Thoracic aorta (tissue), 2 donors: Measurements from ENCODE around the gene ROPN1L. TPM values are rescaled to one million over a fixed set of nuclear protein-coding genes. Genes with fewer than 3 reads are reported as not detected.

Source experiments
- ATAC-seq: fragments of 150-250 bp; one replicate; pipeline ENCODE4 v1.8.0; 2017; ENCODE audit warnings: low read depth; ENCODE audit not compliant: insufficient number of reproducible peaks, low FRiP score
- DNase-seq: peaks from one replicate; pipeline ENCODE4 v3.0.0-alpha.2; 2020; ENCODE audit warnings: low spot score
- H3K27ac ChIP-seq, 2 donors: fragments of 200-600 bp; sonication (generic); 1 replicate in 1 of 2; 2 replicates in 1 of 2; pipeline ENCODE4 v1.5.1; 2016; ENCODE audit warnings: mild to moderate bottlenecking in 2 of 2, moderate library complexity in 2 of 2
- H3K27me3 ChIP-seq: fragments of 200-600 bp; sonication (generic); replicated peaks from 2 replicates; pipeline ENCODE4 v1.6.0; 2016; ENCODE audit warnings: mild to moderate bottlenecking; ENCODE audit not compliant: insufficient read depth
- H3K36me3 ChIP-seq: fragments of 200-600 bp; sonication (generic); one replicate; pipeline ENCODE4 v1.5.1; 2016
- H3K4me1 ChIP-seq, 2 donors: fragments of 200-600 bp; sonication (generic); 1 replicate in 1 of 2; 2 replicates in 1 of 2; pipeline versions ENCODE4 v1.5.1 to v1.6.0; 2016; ENCODE audit warnings: low read depth in 2 of 2, mild to moderate bottlenecking in 1 of 2; ENCODE audit not compliant: control insufficient read depth in 1 of 2
- H3K4me3 ChIP-seq: fragments of 200-600 bp; sonication (generic); 2 replicates; pipeline ENCODE4 v1.5.1; 2016; ENCODE audit warnings: mild to moderate bottlenecking
- H3K9me3 ChIP-seq: fragments of 200-600 bp; sonication (generic); 2 replicates; pipeline ENCODE4 v1.5.1; 2016
- total RNA-seq, 2 donors: library from RNA; depleted of rRNA; stranded (reverse); fragments of >200 nt; gene quantifications; one replicate each; pipeline versions ENCODE4 v1.1.0 to v1.2.3, GENCODE V29; 2016
- TF ChIP-seq, protein P1 (sequence below): fragments of 200-600 bp; sonication (generic); IDR thresholded peaks from one replicate; pipeline ENCODE4 v1.5.1; 2019; ENCODE audit warnings: antibody characterized with exemption

Gene ROPN1L
- total RNA-seq, 2 donors from 2014 or later = not detected

- DNase-seq (no peak), ATAC-seq (no peak)
- TF ChIP-seq, protein P1, sequence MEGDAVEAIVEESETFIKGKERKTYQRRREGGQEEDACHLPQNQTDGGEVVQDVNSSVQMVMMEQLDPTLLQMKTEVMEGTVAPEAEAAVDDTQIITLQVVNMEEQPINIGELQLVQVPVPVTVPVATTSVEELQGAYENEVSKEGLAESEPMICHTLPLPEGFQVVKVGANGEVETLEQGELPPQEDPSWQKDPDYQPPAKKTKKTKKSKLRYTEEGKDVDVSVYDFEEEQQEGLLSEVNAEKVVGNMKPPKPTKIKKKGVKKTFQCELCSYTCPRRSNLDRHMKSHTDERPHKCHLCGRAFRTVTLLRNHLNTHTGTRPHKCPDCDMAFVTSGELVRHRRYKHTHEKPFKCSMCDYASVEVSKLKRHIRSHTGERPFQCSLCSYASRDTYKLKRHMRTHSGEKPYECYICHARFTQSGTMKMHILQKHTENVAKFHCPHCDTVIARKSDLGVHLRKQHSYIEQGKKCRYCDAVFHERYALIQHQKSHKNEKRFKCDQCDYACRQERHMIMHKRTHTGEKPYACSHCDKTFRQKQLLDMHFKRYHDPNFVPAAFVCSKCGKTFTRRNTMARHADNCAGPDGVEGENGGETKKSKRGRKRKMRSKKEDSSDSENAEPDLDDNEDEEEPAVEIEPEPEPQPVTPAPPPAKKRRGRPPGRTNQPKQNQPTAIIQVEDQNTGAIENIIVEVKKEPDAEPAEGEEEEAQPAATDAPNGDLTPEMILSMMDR = no peak
- H3K27me3 ChIP-seq = no peaks in the 10 kb centered on the region
- H3K9me3 ChIP-seq = peaks cover 4% of the 10 kb centered on the region
- no peaks in the 10 kb centered on the region for H3K36me3 ChIP-seq
- no peak overlapping the region for H3K27ac ChIP-seq
- no peak overlapping the region for H3K4me3 ChIP-seq
- H3K4me1 ChIP-seq = no peaks in the 10 kb centered on the region
Observed at GRCh38 chr5:10498350-10498749, 56.7 kb downstream of the ROPN1L start.

DNA sequence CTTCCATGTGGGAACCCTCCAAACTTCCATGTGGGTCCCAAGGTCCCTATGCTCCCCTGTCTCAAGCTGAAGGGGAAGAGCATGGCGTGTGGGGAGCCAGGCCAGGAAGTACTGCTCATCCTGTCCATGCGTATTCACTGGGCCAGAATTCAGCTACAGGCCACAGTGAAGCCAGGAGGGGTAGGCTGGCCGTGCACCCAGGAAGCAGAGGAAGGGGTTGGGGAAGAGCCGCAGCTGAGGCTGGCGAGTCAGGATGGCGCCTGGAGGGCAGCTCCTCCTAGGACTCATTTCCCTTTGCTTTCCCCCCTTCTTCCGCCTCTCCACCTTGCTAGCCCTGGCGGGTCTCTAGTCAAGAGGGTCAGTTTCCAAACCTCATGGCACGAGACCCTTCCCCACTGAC, 57.4 kb downstream of the ROPN1L start:
- no peak for DNase-seq

DNA sequence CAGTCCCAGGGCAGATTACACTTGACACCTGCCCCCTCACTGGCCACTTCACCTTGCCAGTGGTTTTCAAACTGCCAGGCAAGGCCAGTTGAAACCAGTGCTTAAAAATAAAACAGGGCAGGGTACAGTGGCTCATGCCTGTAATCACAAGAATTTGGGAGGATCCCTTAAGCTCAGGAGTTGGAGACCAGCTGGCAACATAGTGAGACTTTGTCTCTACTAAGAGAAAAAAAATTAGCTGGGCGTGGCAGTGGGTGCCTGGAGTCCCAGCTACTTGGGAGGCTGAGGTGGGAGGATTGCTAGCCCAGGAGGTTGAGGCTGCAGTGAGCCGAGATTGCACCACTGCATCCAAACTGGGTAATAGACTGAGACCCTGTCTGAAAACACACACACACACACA, 58.1 kb downstream of the ROPN1L start:
- TF ChIP-seq, protein P1 = no peak
- no peak overlapping the region for H3K27ac ChIP-seq
- ATAC-seq (no peak), DNase-seq (no peak)
- no peaks in the 10 kb centered on the region for H3K4me1 ChIP-seq
- no peaks in the 10 kb centered on the region for H3K27me3 ChIP-seq
- no peaks in the 10 kb centered on the region for H3K36me3 ChIP-seq
- peaks cover 3% of the 10 kb centered on the region for H3K9me3 ChIP-seq
- no peak overlapping the region for H3K4me3 ChIP-seq

More for the DNA sequence above, 57.4 kb downstream of the ROPN1L start:
- no peak overlapping the region for H3K27ac ChIP-seq
- no peaks in the 10 kb centered on the region for H3K27me3 ChIP-seq
- peaks cover 4% of the 10 kb centered on the region for H3K9me3 ChIP-seq
- ATAC-seq = no peak
- H3K4me1 ChIP-seq = no peaks in the 10 kb centered on the region
- H3K36me3 ChIP-seq = no peaks in the 10 kb centered on the region
- TF ChIP-seq, protein P1 = no peak
- H3K4me3 ChIP-seq = no peak overlapping the region

GRCh38 chr5:10500669-10501068, 59.0 kb downstream of the ROPN1L start:
- Histone ChIP-seq H3K27me3 (no peaks in the 10 kb centered on the region), H3K4me3 (no peak overlapping the region), H3K4me1 (no peaks in the 10 kb centered on the region), H3K9me3 (no peaks in the 10 kb centered on the region), H3K36me3 (no peaks in the 10 kb centered on the region), H3K27ac (no peak overlapping the region)
- DNase-seq (no peak), ATAC-seq (no peak)
- TF ChIP-seq, protein P1 = no peak

- H3K4me3 ChIP-seq = no peak overlapping the region
- H3K4me1 ChIP-seq = no peaks in the 10 kb centered on the region
- H3K36me3 ChIP-seq = no peaks in the 10 kb centered on the region
- DNase-seq = no peak
- TF ChIP-seq, protein P1 = no peak
- H3K27me3 ChIP-seq = no peaks in the 10 kb centered on the region
- no peaks in the 10 kb centered on the region for H3K9me3 ChIP-seq
- ATAC-seq = no peak
- H3K27ac ChIP-seq = no peak overlapping the region
Observed at GRCh38 chr5:10501554-10502075, 59.9 kb downstream of the ROPN1L start.
